ENCODE data around the gene PLA2G4E.

Gene PLA2G4E

GRCh38 chr15:41940441-41940857 lies 80.4 kb downstream of the PLA2G4E start:
- in situ Hi-C loops (cut with MboI; ENCODE audit: low sequenced_read_pairs, unreplicated experiment), result no loop called here
- DNase-seq (ENCODE audit: low spot score), result no peak
- no peak for TF ChIP-seq CTCF (IDR thresholded peaks at IDR 0.05; ENCODE audit: borderline replicate concordance, control extremely low read depth, extremely low read depth, insufficient read depth, missing control alignments)

GRCh38 chr15:41939986-41940385 lies 80.9 kb downstream of the PLA2G4E start:
- in situ Hi-C loops (cut with MboI; ENCODE audit: low sequenced_read_pairs, unreplicated experiment), result no loop called here
- DNase-seq (ENCODE audit: low spot score), result no peak
- TF ChIP-seq CTCF (IDR thresholded peaks at IDR 0.05; ENCODE audit: borderline replicate concordance, control extremely low read depth, extremely low read depth, insufficient read depth, missing control alignments), result no peak

GRCh38 chr15:41937568-41937923 lies 83.3 kb downstream of the PLA2G4E start:
- in situ Hi-C loops (cut with MboI; ENCODE audit: low sequenced_read_pairs, unreplicated experiment), result no loop called here
- TF ChIP-seq CTCF (IDR thresholded peaks at IDR 0.05; ENCODE audit: borderline replicate concordance, control extremely low read depth, extremely low read depth, insufficient read depth, missing control alignments), result no peak
- no peak for DNase-seq (ENCODE audit: low spot score)

- peak; percentile 24 for TF ChIP-seq CTCF (IDR thresholded peaks at IDR 0.05; ENCODE audit: borderline replicate concordance, control extremely low read depth, extremely low read depth, insufficient read depth, missing control alignments)
- in situ Hi-C loops (cut with MboI; ENCODE audit: low sequenced_read_pairs, unreplicated experiment), result no loop called here
- DNase-seq (ENCODE audit: low spot score), result peak; percentile 61
These were observed 83.9 kb downstream of the PLA2G4E start for GRCh38 chr15:41936649-41937567.

GRCh38 chr15:41936155-41936554 lies 84.7 kb downstream of the PLA2G4E start:
- no peak for DNase-seq (ENCODE audit: low spot score)
- no peak for TF ChIP-seq CTCF (IDR thresholded peaks at IDR 0.05; ENCODE audit: borderline replicate concordance, control extremely low read depth, extremely low read depth, insufficient read depth, missing control alignments)
- in situ Hi-C loops (cut with MboI; ENCODE audit: low sequenced_read_pairs, unreplicated experiment), result no loop called here

GRCh38 chr15:41935566-41936020 lies 85.2 kb downstream of the PLA2G4E start:
- in situ Hi-C loops (cut with MboI; ENCODE audit: low sequenced_read_pairs, unreplicated experiment), result no loop called here
- DNase-seq (ENCODE audit: low spot score), result no peak
- TF ChIP-seq CTCF (IDR thresholded peaks at IDR 0.05; ENCODE audit: borderline replicate concordance, control extremely low read depth, extremely low read depth, insufficient read depth, missing control alignments), result no peak

Measured in GM13976 (cell line).